Panc1 (cell line): ENCODE results near the gene STX7. TPM values are rescaled to one million over a fixed set of nuclear protein-coding genes. Genes with fewer than 3 reads are reported as not detected.

Experiments
- ATAC-seq: fragments of 200-7000 bp; cut with Tn5 transposase; 2 replicates; pipeline ENCODE4 v1.9.1; 2020; ENCODE audit warnings: mild to moderate bottlenecking, moderate library complexity
- BruUV-seq: library from RNA; stranded (reverse); fragments of 400-500 nt; replicated peaks from 2 replicates; lab custom pipeline; 2021; lab: Mats Ljungman, UMichigan
- CTCF ChIA-PET: fragments of 300-600 bp; sonication (Branson Sonifier 250); formaldehyde crosslinking; loops from one replicate; lab custom pipeline; 2022; ENCODE audit warnings: antibody characterized with exemption; lab: Charles Lee
- POLR2A ChIA-PET: fragments of 300-600 bp; sonication (Branson Sonifier 250); formaldehyde crosslinking; loops from one replicate; lab custom pipeline; 2022; ENCODE audit warnings: antibody characterized with exemption; lab: Charles Lee
- DNase-seq: peaks from one replicate; pipeline ENCODE4 v3.0.0-alpha.2; 2010; ENCODE audit warnings: low read depth, low spot score
- H3K27ac ChIP-seq: 2 replicates; pipeline ENCODE4 v1.5.1; 2011; ENCODE audit warnings: mild to moderate bottlenecking, low read length, inconsistent platforms
- H3K27me3 ChIP-seq: fragments of 200-500 bp; sonication (Bioruptor generic); 2 replicates; pipeline ENCODE4 v1.6.0; 2014; ENCODE audit warnings: low read length, inconsistent platforms; ENCODE audit not compliant: control insufficient read depth, insufficient read depth
- H3K36me3 ChIP-seq: fragments of 200-500 bp; sonication (Bioruptor generic); 2 replicates; pipeline ENCODE4 v1.5.1; 2014; ENCODE audit warnings: inconsistent platforms, mild to moderate bottlenecking, low read length, moderate library complexity; ENCODE audit not compliant: control insufficient read depth, insufficient read depth
- H3K4me1 ChIP-seq: 2 replicates; pipeline ENCODE4 v1.5.1; 2011; ENCODE audit warnings: inconsistent platforms, mild to moderate bottlenecking, low read length, moderate library complexity; ENCODE audit not compliant: control insufficient read depth, insufficient read depth
- H3K4me3 ChIP-seq, 2 experiments: 2 replicates each; pipeline ENCODE4 v1.5.1; 2011 to 2012; ENCODE audit warnings: low read depth in 2 of 2, low read length in 2 of 2, mild to moderate bottlenecking in 2 of 2, inconsistent platforms in 1 of 2, moderate library complexity in 1 of 2
- H3K9me3 ChIP-seq: fragments of 200-500 bp; sonication (Bioruptor generic); 2 replicates; pipeline ENCODE4 v1.5.1; 2014; ENCODE audit warnings: low read depth, mild to moderate bottlenecking, inconsistent platforms, low read length, moderate library complexity; ENCODE audit not compliant: control insufficient read depth, insufficient read depth
- CTCF ChIP-seq: fragments of 450-650 bp; IDR thresholded peaks from 2 replicates; pipeline ENCODE4 v1.5.1; 2017; ENCODE audit warnings: mild to moderate bottlenecking
- POLR2AphosphoS5 ChIP-seq: IDR thresholded peaks from 2 replicates; pipeline ENCODE4 v1.6.1; 2012; ENCODE audit warnings: mild to moderate bottlenecking, low read depth, low read length, moderate library complexity
- REST ChIP-seq, 2 experiments: IDR thresholded peaks; 2 replicates each; pipeline ENCODE4 v1.6.1; 2011 to 2012; ENCODE audit warnings: low read depth in 2 of 2, control low read depth in 1 of 2, low read length in 1 of 2, mild to moderate bottlenecking in 1 of 2, moderate library complexity in 1 of 2; ENCODE audit not compliant: insufficient read depth in 1 of 2
- SIN3A ChIP-seq: IDR thresholded peaks from 2 replicates; pipeline ENCODE4 v1.6.1; 2012; ENCODE audit warnings: low read depth, mild to moderate bottlenecking, low read length, moderate library complexity, borderline replicate concordance; ENCODE audit not compliant: insufficient read depth
- TCF7L2 ChIP-seq: IDR thresholded peaks from 2 replicates; pipeline ENCODE4 v1.6.1; 2011; ENCODE audit warnings: mild to moderate bottlenecking, low read depth, low read length, inconsistent platforms
- in situ Hi-C: cut with HindIII; loops from 2 replicates; pipeline ENCODE4 v1.10.0; 2016; ENCODE audit warnings: low sequenced_read_pairs, low pct_unique_long_range_greater_than_20kb
- intact Hi-C: fragments of 100-400 bp; cut with micrococcal nuclease; formaldehyde crosslinking; loops from one replicate; pipeline ENCODE4 v1.10.0; 2022; ENCODE audit not compliant: unreplicated experiment
- total RNA-seq: library from RNA; stranded (reverse); gene quantifications from one replicate; pipeline ENCODE4 v1.2.1, GENCODE V29; 2021; ENCODE audit not compliant: unreplicated experiment

Gene STX7
- total RNA-seq, 1 experiment from 2014 or later = 40.6 TPM

GRCh38 chr6:132464538-132465256 is 48.2 kb downstream of the STX7 start:
- H3K4me1 ChIP-seq = no peaks in the 10 kb centered on the region
- H3K4me3 ChIP-seq = no peak overlapping the region
- in situ Hi-C loops (no loop called here), intact Hi-C loops (no loop called here)
- ChIA-PET POLR2A (no interaction called here), CTCF (no interaction called here)
- TF ChIP-seq SIN3A (no peak), REST (IDR thresholded peaks at IDR 0.05; ENCODE audit: insufficient read depth in 1 of 2, low read depth in 2 of 2, low read length in 1 of 2) (no peak), CTCF (no peak), POLR2AphosphoS5 (no peak), TCF7L2 (no peak)
- ATAC-seq = no peak
- H3K9me3 ChIP-seq = no peaks in the 10 kb centered on the region
- no peaks in the 10 kb centered on the region for H3K27me3 ChIP-seq
- peaks cover 8% of the 10 kb centered on the region; the same call in 1 of the 2 replicates for H3K36me3 ChIP-seq
- DNase-seq = no peak
- no peak overlapping the region for H3K27ac ChIP-seq
- BruUV-seq = no TSS peak

GRCh38 chr6:132461958-132462357 is 51.0 kb downstream of the STX7 start:
- CTCF ChIA-PET = no interaction called here
- peaks cover 12% of the 10 kb centered on the region for H3K36me3 ChIP-seq

More at GRCh38 chr6:132461958-132462357, 51.0 kb downstream of the STX7 start:
- no peaks in the 10 kb centered on the region for H3K4me1 ChIP-seq
- no peak overlapping the region for H3K27ac ChIP-seq
- no peak for TF ChIP-seq REST (IDR thresholded peaks at IDR 0.05; ENCODE audit: insufficient read depth in 1 of 2, low read depth in 2 of 2, low read length in 1 of 2)
- TF ChIP-seq TCF7L2 = no peak
- no peak for TF ChIP-seq SIN3A
- in situ Hi-C loops = no loop called here
- H3K4me3 ChIP-seq = no peak overlapping the region
- no peaks in the 10 kb centered on the region for H3K27me3 ChIP-seq
- POLR2A ChIA-PET = no interaction called here
- DNase-seq (no peak), ATAC-seq (no peak)
- intact Hi-C loops = no loop called here
- no TSS peak for BruUV-seq
- H3K9me3 ChIP-seq = no peaks in the 10 kb centered on the region
